Muscle of arm (tissue), 12 donors: ENCODE data around the gene TRMT2A. TPM values are rescaled to one million over a fixed set of nuclear protein-coding genes. Genes with fewer than 3 reads are reported as not detected.
A peak's percentile ranks its signal among the peaks of the same experiment; 100 is the strongest.

Experiments
- DNase-seq: peaks from one replicate; pipeline ENCODE4 v3.0.0-alpha.2; 2013
- polyA plus RNA-seq, 12 donors: library from polyadenylated mRNA; unstranded; fragments of 120-200 nt; gene quantifications; one replicate each; pipeline ENCODE4 v1.2.1, GENCODE V29; 2013; ENCODE audit not compliant: insufficient read length in 12 of 12

TRMT2A gene
- polyA plus RNA-seq, 12 donors, result 30.0 to 61.2 (median 40.1) TPM; not detected in 1

GRCh38 chr22:20136603-20136873 lies 19.5 kb upstream of the TRMT2A start:
- no peak for DNase-seq

DNA sequence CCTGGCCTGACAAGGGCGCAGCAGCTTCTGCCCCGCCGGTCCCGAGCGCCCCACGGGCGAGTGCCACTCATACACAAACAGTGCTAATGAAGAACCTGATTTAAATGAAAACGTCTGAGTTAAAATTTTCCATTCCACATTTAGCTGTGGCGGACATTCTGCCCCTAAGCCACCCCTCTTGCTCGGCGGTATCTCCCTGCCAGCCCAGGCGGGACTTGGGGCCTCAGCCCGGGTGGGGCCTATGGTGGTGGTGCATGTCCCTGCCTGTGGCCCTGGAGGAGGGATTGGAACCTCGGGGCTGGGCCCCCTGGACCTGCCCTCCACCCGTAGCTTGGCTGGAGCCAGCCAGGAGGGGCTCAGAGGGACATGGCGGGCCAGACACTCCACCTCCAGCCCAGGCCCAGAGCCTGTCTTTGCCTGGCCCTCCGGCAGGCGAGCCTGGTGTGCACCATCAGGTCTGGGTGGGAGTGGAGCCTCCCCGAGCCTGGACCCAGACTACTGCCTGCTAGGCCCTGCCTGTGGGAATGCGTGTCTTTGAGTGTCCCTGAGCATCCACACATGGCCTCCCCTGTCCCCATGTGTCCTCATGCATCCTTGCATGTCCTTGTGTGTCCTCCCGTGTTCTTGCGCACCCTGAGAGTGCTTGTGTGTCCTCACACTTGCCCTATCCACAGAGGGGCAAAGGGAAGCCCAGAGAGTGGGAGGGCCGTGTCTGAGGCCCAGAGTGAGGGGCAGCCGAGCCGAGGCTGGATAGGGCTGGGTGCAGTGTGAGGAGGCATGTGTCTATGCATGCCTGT lies 19.0 kb upstream of the TRMT2A start:
- no peak for DNase-seq

DNA sequence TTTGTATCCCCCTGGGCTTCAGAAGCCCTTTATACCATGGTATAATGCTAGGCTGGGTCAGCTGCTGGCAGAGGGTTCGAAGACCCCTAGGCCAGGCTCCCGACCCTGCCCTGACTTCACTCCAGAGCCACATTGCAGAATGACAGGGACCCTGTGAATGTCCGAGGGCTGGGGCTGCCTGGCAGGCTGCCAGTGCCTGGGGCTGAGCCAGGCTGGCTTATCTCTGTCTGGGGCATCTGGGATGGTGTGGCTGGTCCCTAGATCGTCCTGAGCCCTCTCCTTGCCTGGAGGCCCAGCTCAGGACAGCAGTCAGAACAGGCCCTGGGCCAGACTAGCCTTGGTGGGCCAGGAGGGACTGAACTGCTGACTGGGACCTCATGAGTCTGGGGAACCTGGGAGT lies 18.2 kb upstream of the TRMT2A start:
- DNase-seq, result no peak

DNA sequence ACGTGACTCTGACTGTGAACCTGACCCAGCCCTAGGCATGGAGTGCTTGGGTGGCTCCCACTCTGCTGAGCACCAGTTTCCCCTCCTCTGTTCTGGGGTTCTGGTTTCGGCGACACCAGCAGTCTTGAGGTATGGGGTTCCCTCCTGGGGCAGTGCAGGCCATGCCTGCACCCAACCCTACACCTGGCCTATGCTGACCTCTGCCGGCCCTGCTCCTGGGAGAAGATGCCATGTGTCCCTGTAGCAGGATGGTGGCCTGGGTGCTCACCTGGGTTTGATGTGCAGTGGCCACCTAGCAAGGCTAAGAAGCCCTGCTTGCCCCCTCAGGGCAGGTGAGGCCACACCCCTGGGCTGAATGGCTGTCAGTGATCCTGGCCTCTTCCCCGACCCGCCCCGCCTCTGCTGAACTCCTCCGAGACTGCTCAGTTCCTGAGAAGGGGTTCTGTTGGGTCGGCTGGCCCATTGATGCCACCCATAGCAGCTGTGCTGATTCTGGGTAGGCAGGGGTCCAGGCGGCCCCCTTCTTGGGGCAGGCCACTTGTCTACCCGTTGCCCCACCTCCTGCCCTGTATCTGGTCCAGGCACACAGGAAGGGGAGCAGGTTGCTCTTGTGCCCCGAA lies 17.0 kb upstream of the TRMT2A start:
- no peak for DNase-seq

- no peak for DNase-seq
Measured at GRCh38 chr22:20132686-20133246, 15.7 kb upstream of the TRMT2A start.

DNA sequence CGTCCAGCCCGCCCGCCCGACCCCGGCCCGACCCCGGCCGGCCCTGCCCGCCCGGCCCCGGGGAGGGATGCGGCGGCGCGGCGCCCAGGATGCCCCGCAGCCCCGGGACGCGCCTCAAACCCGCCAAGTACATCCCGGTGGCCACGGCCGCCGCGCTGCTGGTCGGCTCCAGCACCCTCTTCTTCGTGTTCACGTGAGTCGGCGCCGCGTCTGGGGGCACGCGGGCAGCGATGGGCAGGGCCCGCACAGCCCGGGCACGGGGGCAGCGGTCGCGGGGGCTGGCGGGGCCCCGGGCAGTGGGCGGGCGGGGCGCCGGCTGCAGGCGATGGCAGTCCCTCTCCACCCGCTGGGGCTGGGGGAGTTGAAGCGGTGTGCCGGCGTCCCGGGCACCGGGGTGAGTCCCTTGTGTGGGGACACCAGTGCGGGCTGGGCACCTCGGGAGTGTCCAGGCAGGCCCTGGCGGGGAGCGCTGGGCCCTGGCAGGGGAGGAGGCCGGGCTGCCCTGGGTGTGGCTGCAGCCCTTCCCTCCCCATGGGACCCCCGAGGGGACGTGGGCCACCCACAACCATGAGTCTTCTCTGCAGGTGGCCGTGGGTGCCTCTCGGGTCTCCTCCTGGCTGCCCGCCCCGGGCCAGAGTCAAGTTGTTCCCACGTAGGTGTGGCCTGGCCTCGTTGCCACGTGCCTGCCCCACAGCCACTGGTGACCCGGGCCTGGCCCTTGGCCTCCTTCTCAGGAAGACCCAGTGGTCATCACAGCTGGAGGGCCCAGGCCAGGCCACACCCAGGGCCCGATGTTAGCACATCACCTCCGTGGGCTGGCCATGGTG lies 15.0 kb upstream of the TRMT2A start:
- no peak for DNase-seq

GRCh38 chr22:20131597-20131858 lies 14.5 kb upstream of the TRMT2A start, which contains the start of gene ZDHHC8:
ZDHHC8 (plus strand) TSS chr22:20131804; CDS start chr22:20131948, 144 bp downstream.
- DNase-seq, result no peak

- DNase-seq, result peak; percentile 81
Measured at GRCh38 chr22:20130731-20131596, 13.9 kb upstream of the TRMT2A start.

DNA sequence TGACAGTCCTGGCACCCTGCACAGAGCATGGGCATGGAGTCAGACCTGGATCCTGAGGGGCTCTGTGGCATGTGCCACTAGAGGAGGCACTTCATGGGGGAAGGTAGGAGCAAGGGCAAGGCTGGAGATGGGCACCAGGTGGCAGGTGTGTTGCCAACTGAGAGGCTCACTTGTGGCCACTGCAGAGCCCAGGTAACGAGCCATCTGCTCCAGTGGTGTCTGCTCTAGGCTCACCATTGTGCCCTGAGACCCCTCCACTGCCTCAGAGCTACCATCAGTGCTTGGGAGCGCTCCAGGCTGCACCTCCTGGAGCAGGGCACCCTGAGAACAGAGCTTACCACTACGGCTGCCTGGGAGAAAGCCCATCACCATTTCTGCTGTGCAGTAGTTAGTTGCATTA lies 13.3 kb upstream of the TRMT2A start:
- no peak for DNase-seq

GRCh38 chr22:20129747-20130014 lies 12.7 kb upstream of the TRMT2A start:
- DNase-seq, result no peak

DNA sequence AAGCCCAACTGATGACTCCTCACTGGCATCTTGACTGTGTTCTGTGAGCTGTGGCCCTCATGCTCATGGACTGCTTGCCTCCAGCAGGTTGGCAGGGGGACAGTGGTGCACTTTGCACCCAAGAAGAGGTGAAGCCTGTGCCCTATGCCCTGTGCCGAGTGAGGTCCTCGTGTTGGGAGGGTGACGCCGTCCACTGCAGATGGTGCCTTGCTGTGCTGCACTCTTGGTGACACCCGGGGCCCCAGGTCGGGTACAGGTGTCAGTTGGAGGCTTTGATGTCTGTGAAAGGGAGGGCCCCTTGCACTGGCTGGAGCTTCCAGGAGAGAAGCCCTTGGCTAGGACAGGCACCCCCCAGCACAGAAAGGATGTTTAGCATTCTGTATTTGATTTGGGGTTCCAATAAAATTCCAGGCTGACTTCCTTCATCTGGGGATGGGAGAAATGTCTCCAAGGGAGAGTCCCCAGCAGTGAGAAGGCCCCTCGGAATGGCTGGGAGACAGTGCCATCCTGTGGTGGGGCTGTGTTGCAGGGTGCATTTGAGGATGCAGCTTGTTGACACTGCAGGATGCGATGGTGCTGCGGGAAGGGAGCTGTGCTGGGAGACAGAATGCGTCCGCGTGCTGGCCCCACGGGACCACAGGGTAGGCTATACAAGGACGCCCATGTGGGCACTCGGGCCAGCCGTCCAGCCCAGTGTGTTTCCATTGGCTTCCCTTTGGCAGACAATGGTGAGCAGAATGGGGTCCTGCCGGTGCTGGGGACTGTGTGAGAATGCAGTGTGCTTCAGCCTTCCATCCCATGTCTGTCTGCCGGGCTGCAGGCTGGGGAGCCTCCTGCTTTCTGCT lies 12.1 kb upstream of the TRMT2A start:
- DNase-seq, result no peak

GRCh38 chr22:20128619-20128901 lies 11.5 kb upstream of the TRMT2A start:
- no peak for DNase-seq

GRCh38 chr22:20127869-20128618 lies 11.0 kb upstream of the TRMT2A start:
- DNase-seq, result no peak

DNA sequence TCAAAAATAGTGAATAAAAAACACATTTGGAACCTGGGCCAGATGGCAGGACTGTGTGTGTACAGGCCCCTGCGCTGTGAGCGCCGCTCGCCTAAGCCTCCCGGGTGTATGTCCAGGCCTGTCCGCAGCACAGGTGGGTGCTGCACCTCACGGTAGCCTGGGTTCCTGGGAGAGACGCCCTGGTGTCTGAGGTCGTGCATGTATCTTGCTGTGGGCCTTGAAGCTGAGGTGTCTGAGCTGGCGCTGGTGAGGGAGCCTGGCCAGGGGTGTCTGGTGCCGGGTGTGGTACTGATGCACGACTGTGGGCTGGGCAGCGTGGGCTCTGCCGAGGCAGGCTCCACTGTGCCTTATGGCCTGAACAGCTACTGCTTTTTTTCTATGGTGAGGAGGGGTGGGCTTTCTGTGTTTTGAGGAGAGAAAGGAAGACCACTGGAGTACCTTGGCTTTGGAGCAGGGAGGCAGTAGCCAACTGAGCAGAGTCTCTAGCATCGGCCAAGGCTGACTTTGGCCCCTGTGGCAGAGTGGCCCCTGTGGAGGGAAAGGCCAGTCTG lies 10.4 kb upstream of the TRMT2A start:
- DNase-seq, result no peak

DNA sequence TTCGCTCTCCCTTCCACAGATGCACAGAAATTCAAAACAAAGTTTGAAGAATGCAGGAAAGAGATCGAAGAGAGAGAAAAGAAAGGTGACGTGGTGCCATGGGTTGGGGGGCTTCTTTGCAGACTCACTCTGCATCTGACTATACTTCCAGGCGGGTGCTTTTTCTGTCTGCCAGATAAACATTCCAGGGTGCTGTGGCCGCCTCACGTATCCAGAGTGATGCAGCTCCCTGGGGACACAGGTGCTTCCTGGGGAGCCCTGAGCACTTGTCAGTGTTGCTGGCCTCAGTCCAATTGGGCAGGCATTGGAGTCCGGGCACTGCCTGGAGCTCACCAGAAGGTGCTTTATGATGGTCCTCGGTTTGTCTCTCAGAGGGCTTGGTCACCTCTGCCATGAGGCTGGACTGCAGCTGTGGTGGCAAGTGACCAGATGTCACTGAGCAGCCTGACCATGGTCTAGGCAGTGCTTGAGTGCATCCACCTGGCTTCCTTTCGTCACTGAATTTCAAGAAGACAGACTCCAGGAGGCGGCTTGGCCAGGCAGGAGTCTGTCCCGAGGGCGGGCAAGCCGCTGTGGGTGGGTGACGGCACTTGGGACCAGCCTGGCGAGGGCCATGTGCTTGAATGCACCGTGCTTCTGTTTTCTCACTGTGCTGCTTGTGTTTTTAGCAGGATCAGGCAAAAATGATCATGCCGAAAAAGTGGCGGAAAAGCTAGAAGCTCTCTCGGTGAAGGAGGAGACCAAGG lies 9.4 kb upstream of the TRMT2A start:
- DNase-seq, result no peak

DNA sequence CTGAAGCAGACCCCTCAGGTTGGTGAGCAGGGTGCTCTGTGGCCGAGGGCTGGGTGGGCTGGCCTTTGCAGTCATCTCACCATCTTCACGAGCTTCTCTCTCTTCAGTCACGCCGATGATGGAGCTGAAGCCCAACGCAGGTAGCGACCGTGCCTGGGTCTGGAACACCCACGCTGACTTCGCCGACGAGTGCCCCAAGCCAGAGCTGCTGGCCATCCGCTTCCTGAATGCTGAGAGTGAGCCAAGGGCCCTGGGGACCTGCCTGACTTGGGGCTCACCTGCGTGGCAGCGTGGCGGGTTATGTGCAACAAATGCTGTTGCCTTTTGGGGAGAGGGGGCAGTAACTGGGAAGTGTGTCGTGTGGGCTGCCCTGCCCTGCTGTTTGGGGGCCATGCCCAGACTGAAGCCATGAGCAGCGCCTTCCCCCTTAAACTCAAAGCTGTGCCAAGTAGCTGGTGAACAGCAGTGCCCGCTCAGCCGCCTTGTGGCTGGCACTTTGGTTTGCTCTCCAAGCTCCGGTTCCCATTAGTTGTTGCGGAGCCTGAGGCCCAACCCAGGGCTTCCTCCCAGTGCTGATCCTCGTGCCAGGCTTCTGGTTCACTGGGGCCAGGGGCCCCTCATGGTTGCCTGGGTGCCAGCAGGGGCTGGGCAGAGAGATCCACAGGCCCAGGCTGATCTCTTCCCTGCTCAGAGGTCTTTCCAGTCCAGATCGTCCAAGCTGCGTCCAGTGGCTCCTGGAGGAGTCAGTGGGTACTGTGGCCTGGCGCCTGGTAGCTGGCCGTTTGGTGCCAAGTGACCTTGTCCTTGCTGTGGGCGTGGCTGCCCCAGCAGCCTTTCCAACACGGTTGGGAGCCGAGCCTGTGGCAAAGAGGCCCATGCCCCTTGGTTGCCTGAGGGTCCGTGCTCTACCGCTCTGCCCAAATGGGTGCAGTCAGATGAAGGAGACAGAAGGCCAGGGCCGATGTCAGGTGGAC lies 8.5 kb upstream of the TRMT2A start:
- no peak for DNase-seq

DNA sequence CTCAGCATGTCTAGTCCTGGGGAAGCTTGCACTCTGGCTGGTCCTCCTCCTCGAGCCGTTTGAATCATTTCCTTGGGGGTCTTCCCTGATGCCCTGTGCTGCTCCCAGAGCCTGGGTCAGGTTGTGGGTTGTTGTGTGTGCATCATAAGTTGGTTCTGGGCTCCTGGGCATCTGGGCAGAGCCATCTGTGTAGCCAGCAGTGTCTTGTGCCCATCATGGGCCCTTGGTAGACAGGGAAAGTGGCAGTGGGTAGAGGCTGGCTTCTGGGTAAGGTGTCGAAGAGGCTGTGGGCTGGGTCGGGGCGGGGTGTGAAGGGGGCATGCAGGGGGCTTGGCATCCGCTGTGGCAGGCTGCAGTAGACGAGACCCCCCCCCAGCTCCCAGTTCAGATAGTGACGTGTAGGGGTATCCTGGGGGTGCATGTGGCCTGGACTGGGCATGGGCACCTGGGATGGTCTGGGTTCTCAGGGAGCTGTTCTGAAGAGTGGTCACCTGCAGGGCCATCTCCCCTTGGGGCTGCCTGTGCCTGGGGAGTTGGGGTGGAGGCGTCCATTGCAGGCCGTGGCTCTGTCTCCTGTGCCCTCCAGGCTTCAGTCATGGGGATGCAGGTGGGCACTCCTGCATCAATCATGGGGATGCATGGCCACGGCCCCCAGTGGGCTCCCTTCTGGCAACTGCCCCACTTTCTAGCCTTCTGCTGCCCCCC lies 7.2 kb upstream of the TRMT2A start:
- DNase-seq, result no peak
